NCI-H460 (cell line): Measurements from ENCODE around the gene MBNL2. TPM values are rescaled to one million over a fixed set of nuclear protein-coding genes. Genes with fewer than 3 reads are reported as not detected.
A peak's percentile ranks its signal among the peaks of the same experiment; 100 is the strongest.

Experiments
- DNase-seq: peaks from one replicate; pipeline ENCODE4 v3.0.0-alpha.2; 2016; ENCODE audit warnings: low read depth; ENCODE audit errors: extremely low read depth
- polyA plus RNA-seq: library from polyadenylated mRNA; depleted of rRNA; stranded (reverse); fragments of >200 nt; gene quantifications from 2 replicates; pipeline ENCODE4 v1.2.3, GENCODE V29; 2014; cell fraction: nucleus; rRNA removed
- total RNA-seq: library from RNA; depleted of rRNA; stranded (reverse); fragments of >200 nt; shearing (Covaris generic); gene quantifications from 2 replicates; pipeline ENCODE4 v1.2.3, GENCODE V29; 2014; rRNA removed

The MBNL2 gene
- total RNA-seq, result 47.6 and 48.9 TPM in 2 replicates
- polyA plus RNA-seq, result 34.4 and 48.0 TPM in 2 replicates

- peak; percentile 78 for DNase-seq
These were observed at the start of gene MBNL2 for GRCh38 chr13:97221989-97222700. MBNL2 (plus strand) TSS chr13:97222333; CDS start chr13:97276236, 53,903 bp downstream.

- DNase-seq, result no peak
These were observed 47.5 kb upstream of the MBNL2 start for GRCh38 chr13:97174638-97175037.

- no peak for DNase-seq
These were observed 47.1 kb upstream of the MBNL2 start for GRCh38 chr13:97175041-97175440.

GRCh38 chr13:97179501-97179900 is 42.6 kb upstream of the MBNL2 start:
- DNase-seq, result no peak

- no peak for DNase-seq
These were observed 39.8 kb upstream of the MBNL2 start for GRCh38 chr13:97182111-97182890.

GRCh38 chr13:97185291-97185690 is 36.8 kb upstream of the MBNL2 start:
- no peak for DNase-seq

- no peak for DNase-seq
These were observed 36.4 kb upstream of the MBNL2 start for GRCh38 chr13:97185751-97186150.

GRCh38 chr13:97188207-97188606 is 33.9 kb upstream of the MBNL2 start:
- DNase-seq, result no peak

- DNase-seq, result no peak
These were observed 32.2 kb upstream of the MBNL2 start for GRCh38 chr13:97189928-97190327.

- DNase-seq, result no peak
These were observed 31.0 kb upstream of the MBNL2 start for GRCh38 chr13:97191142-97191541.

GRCh38 chr13:97191615-97192014 is 30.5 kb upstream of the MBNL2 start:
- no peak for DNase-seq

GRCh38 chr13:97192166-97192565 is 30.0 kb upstream of the MBNL2 start:
- no peak for DNase-seq

GRCh38 chr13:97193577-97193976 is 28.6 kb upstream of the MBNL2 start:
- no peak for DNase-seq

GRCh38 chr13:97194479-97194878 is 27.7 kb upstream of the MBNL2 start:
- no peak for DNase-seq

GRCh38 chr13:97196340-97196739 is 25.8 kb upstream of the MBNL2 start:
- DNase-seq, result no peak

GRCh38 chr13:97198753-97199152 is 23.4 kb upstream of the MBNL2 start:
- DNase-seq, result no peak

GRCh38 chr13:97199451-97199850 is 22.7 kb upstream of the MBNL2 start:
- no peak for DNase-seq

GRCh38 chr13:97200081-97200942 is 21.8 kb upstream of the MBNL2 start:
- DNase-seq, result no peak

- DNase-seq, result no peak
These were observed 19.4 kb upstream of the MBNL2 start for GRCh38 chr13:97202761-97203160.

GRCh38 chr13:97205465-97205864 is 16.7 kb upstream of the MBNL2 start:
- no peak for DNase-seq

GRCh38 chr13:97205982-97206381 is 16.2 kb upstream of the MBNL2 start:
- DNase-seq, result no peak
